ENCODE measurements around the gene GET4. TPM values are rescaled to one million over a fixed set of nuclear protein-coding genes. Genes with fewer than 3 reads are reported as not detected.
"Not testable (repeated sequence)": the region's sequence is repeated elsewhere in the genome, so short reads cannot be mapped to it uniquely, and the experiment has no call there.

Gene GET4
- polyA plus RNA-seq, 1 donor: 42.9 TPM

GRCh38 chr7:898855-899681, 22.7 kb downstream of the GET4 start:
- no peak for DNase-seq

- no peak for DNase-seq
Observed at GRCh38 chr7:899806-900205, 23.5 kb downstream of the GET4 start.

- no peak for DNase-seq
Observed at GRCh38 chr7:900331-901040, 24.1 kb downstream of the GET4 start.

- no peak for DNase-seq
Observed at GRCh38 chr7:901041-901387, 24.7 kb downstream of the GET4 start.

- peak; percentile 54 for DNase-seq
Observed at GRCh38 chr7:901388-902154, 25.2 kb downstream of the GET4 start.

- no peak for DNase-seq
Observed at GRCh38 chr7:902996-903395, 26.6 kb downstream of the GET4 start.

GRCh38 chr7:903921-904755, 27.8 kb downstream of the GET4 start:
- no peak for DNase-seq

GRCh38 chr7:904847-905246, 28.5 kb downstream of the GET4 start:
- no peak for DNase-seq

GRCh38 chr7:906776-907157, 30.4 kb downstream of the GET4 start:
- DNase-seq: no peak

GRCh38 chr7:907158-907980, 31.0 kb downstream of the GET4 start:
- no peak for DNase-seq

GRCh38 chr7:908159-908581, 31.8 kb downstream of the GET4 start:
- DNase-seq: no peak

- DNase-seq: not testable (repeated sequence)
Observed at GRCh38 chr7:908591-909357, 32.4 kb downstream of the GET4 start.

GRCh38 chr7:909358-910329, 33.3 kb downstream of the GET4 start:
- DNase-seq: no peak

- DNase-seq: no peak
Observed at GRCh38 chr7:910441-910861, 34.1 kb downstream of the GET4 start.

- DNase-seq: no peak
Observed at GRCh38 chr7:910931-911431, 34.6 kb downstream of the GET4 start.

- DNase-seq: no peak
Observed at GRCh38 chr7:911791-912480, 35.6 kb downstream of the GET4 start.

- DNase-seq: no peak
Observed at GRCh38 chr7:913736-914520, 37.6 kb downstream of the GET4 start.
